Sigmoid colon (tissue), 4 donors: ENCODE measurements around the gene ZNF639.

Source experiments
- POLR2A ChIP-seq, 2 donors: fragments of 450-650 bp; IDR thresholded peaks; one replicate each; pipeline ENCODE4 v1.6.1; 2016; ENCODE audit warnings: antibody characterized with exemption in 2 of 2, mild to moderate bottlenecking in 2 of 2, moderate library complexity in 2 of 2
- POLR2AphosphoS5 ChIP-seq, 4 donors: sonication (generic); formaldehyde crosslinking; IDR thresholded peaks; one replicate each; pipeline ENCODE4 v1.6.1; 2017; ENCODE audit warnings: antibody characterized with exemption in 4 of 4
- TF ChIP-seq, protein P1 (sequence below), 4 experiments: fragments of 450-650 bp in 3 of 4; fragments of 200-600 bp in 1 of 4; IDR thresholded peaks; one replicate each; pipeline ENCODE4 v1.5.1; 2016 to 2019; ENCODE audit warnings: antibody characterized with exemption in 4 of 4, mild to moderate bottlenecking in 3 of 4, moderate library complexity in 2 of 4

DNA sequence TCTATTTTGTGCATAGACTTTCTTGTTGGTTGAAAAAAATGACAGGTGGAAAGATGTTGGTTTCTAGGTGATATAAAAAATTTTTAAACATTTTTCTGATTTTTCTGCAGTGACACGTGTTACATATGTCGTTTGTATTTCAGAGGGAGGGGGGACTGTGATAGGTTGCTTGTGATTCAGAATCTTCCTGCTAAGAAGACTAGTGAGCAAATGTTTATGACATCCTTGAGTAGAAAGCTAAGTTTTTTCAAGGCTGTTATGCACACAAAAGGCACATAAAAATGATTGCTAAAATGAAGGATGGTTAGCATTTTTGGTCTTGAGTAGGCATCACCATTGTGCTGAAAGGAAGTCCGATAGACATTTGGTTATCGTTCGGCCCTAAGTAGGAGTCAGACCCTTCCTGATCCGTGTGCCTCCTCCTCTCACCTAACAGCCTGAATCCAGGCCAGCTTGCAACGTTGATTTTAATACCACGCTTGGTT, 1.5 kb downstream of the ZNF639 start:
- TF ChIP-seq POLR2A (IDR thresholded peaks at IDR 0.05) (no peak), POLR2AphosphoS5 (IDR thresholded peaks at IDR 0.05) (no peak)
- TF ChIP-seq, protein P1, sequence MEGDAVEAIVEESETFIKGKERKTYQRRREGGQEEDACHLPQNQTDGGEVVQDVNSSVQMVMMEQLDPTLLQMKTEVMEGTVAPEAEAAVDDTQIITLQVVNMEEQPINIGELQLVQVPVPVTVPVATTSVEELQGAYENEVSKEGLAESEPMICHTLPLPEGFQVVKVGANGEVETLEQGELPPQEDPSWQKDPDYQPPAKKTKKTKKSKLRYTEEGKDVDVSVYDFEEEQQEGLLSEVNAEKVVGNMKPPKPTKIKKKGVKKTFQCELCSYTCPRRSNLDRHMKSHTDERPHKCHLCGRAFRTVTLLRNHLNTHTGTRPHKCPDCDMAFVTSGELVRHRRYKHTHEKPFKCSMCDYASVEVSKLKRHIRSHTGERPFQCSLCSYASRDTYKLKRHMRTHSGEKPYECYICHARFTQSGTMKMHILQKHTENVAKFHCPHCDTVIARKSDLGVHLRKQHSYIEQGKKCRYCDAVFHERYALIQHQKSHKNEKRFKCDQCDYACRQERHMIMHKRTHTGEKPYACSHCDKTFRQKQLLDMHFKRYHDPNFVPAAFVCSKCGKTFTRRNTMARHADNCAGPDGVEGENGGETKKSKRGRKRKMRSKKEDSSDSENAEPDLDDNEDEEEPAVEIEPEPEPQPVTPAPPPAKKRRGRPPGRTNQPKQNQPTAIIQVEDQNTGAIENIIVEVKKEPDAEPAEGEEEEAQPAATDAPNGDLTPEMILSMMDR (IDR thresholded peaks at IDR 0.05) = no peak
